NCI-H345 treated with DMSO at 0.1 percent for 48 hours (cell line): Measurements from ENCODE around the gene CDC42EP4.

Source experiments
- DNase-seq: peaks from one replicate; lab custom pipeline; 2025; ENCODE audit not compliant: unreplicated experiment; lab: John Stamatoyannopoulos, UW

CDC42EP4 gene

GRCh38 chr17:73255671-73256181 lies 56.1 kb downstream of the CDC42EP4 start:
- no peak for DNase-seq

DNA sequence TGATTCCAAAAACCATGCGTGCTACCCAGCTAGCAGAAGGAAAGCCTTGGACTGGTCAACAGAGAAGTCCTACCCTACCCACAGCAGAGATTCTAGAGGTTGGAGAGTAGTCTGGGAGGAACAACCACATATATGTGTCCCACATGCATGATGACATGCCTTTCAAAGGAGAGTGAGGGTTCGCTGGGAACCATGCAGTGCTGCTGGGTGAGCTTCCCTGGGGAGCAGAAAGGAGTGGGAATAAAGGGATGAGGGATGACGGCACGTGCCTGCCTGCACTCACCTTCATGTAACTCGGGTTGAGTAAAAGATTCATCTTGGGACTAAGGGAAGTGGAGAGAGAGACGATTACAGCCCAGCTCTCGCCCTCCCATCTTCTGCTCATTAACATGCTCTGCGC lies 59.9 kb downstream of the CDC42EP4 start:
- no peak for DNase-seq

- no peak for DNase-seq
Measured at GRCh38 chr17:73250851-73251640, 60.8 kb downstream of the CDC42EP4 start.

GRCh38 chr17:73249700-73250099 lies 62.1 kb downstream of the CDC42EP4 start:
- no peak for DNase-seq

GRCh38 chr17:73248532-73248931 lies 63.3 kb downstream of the CDC42EP4 start:
- DNase-seq = no peak

DNA sequence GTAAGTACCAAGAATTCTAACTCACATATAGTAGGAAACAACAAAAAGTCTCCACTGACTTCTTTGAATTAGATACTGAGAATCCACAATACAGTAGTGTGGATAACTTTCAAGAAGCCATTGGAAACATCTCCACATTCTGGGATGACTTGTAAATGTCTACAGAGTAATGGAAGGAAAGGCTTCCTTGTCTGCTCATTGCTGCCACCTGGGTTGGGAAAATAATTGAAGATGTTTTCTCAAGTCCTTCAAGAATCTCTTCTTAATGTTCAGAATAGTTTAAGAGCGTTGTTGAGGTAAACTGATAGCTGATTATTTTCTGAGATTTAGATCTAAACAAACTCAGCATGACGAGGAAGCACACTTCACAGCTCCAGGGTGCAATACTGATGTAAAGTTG lies 64.1 kb downstream of the CDC42EP4 start:
- no peak for DNase-seq

GRCh38 chr17:73240561-73240960 lies 71.2 kb downstream of the CDC42EP4 start:
- no peak for DNase-seq

- no peak for DNase-seq
Measured at GRCh38 chr17:73237714-73238113, 74.1 kb downstream of the CDC42EP4 start.

- no peak for DNase-seq
Measured at GRCh38 chr17:73234736-73235135, 77.1 kb downstream of the CDC42EP4 start.
